NCI-H1105 treated with DMSO at 0.1 percent for 48 hours (cell line): ENCODE data around the gene FOXL2.
A peak's percentile ranks its signal among the peaks of the same experiment; 100 is the strongest.

Experiments
- DNase-seq: peaks from one replicate; lab custom pipeline; 2025; lab: John Stamatoyannopoulos, UW

The FOXL2 gene

DNA sequence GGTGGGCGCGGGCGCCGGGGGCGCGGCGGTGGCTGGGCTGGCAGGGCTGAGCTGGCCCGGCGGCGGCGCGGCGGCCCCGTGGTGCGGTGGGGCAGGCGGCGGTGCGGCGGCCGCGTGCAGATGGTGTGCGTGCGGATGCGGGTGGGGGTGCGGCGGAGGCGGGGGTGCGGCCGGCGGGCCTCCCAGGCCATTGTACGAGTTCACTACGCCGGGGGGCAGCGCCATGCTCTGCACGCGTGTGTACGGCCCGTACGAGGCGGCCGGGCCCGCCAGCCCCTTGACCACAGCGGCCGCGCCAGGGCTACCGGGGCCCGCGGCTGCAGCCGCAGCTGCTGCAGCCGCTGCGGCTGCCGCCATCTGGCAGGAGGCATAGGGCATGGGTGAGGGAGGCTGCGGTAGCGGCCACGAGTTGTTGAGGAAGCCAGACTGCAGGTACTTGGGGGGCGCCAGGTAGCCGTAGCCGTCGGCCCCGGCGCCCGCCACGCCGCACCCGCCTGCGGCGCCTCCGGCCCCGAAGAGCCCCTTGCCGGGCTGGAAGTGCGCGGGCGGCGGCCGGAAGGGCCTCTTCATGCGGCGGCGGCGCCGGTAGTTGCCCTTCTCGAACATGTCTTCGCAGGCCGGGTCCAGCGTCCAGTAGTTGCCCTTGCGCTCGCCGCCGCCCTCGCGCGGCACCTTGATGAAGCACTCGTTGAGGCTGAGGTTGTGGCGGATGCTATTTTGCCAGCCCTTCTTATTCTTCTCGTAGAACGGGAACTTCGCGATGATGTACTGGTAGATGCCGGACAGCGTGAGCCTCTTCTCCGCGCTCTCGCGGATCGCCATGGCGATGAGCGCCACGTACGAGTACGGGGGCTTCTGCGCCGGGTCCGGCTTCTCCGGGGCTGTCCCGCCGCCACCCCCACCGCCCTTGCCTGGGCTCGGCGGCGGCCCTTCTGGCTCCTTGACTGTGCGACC, 951 bp downstream of the FOXL2 start:
- peak; percentile 75 for DNase-seq

DNA sequence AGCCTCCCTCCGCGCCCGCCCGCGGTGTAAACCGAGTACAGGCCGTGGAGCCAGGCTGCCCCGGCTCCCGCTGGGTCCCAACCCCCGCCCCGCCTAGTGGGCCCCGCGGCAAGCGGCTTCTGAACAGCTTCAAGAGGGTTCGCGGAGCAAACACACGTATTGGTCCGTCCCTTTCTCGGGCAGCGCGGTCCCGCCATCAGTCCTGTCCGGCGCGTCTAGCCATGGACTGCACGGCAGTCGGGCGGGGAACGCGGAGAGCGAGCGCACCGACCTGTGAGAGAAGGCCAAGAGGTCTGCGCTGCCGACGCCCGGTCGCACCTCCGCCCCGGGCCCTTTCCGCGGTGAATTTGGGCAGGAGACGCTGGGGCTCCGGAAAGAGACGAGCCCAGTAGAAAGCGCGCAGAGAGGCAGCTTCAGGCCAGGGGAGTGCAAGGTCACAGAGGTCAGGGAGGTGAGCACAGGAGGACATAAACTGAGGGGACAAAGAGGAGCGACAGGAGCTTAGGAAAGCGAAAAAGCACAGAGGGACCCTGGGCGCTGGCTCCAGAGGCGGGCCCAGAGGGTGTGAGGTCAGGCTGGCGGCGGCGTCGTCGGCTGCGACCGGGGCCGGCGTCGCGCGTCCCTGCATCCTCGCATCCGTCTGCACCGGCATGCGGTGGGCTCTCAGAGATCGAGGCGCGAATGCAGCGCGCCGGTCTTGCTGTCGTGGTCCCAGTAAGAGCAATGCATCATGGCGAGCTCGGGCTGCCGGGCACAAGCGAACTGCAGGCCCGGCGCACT, 1.8 kb downstream of the FOXL2 start:
- DNase-seq = peak; percentile 31

DNA sequence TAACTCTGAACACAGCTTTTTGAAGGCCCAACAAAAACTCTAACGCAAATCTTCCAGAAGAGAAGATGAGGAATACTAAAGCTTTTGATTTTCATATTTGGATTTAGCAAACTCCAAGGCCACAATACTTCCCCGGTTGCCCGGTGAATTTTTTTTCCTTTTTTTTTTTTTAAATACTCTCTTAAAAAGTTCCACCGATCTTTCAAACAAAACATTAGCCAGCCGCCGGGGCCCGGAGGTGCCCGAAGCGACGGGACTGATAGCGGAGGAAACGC, 2.3 kb downstream of the FOXL2 start:
- no peak for DNase-seq

DNA sequence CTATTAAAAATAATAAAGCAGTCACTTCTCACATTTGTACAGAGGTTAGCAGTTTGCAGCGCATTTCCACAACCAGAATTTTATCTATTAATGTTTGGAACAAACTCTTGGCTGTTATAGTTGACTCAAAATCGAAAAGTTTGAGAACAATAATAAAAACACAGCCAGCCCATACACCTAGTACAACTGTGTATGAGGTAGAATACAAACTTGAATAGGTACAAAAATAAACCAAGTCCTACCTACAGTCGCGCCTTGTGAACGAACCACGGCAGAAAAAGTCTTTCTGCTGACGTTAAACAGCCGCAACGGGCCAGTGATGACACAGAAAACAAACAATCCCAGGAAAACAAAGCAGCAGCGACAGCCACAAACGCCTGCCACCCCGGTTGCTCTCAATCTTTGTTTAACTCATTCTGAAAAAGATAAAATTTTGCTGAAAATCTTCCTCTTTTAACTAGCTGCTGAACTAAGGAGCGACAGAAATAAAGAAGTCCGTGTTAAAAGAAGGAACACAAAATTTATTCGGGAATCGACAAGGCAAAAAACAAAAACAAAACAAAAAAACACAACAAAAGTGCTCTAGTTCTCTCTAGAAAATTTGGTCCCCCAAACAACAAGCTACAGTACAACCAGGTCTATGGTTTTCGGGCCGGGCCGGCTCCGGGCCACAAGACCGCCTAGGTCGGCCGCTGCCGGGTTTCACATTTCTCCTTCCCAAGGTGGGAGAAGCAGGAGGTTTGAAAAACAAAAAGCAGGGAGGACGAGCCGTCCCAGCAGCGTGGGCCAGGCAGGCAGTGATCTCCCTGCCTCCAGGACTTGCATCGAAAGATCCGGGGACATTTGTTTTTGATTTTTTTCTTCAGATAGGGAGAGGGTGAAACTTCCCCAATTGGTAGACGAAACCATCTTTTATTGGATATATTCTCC, 2.9 kb downstream of the FOXL2 start:
- no peak for DNase-seq

DNA sequence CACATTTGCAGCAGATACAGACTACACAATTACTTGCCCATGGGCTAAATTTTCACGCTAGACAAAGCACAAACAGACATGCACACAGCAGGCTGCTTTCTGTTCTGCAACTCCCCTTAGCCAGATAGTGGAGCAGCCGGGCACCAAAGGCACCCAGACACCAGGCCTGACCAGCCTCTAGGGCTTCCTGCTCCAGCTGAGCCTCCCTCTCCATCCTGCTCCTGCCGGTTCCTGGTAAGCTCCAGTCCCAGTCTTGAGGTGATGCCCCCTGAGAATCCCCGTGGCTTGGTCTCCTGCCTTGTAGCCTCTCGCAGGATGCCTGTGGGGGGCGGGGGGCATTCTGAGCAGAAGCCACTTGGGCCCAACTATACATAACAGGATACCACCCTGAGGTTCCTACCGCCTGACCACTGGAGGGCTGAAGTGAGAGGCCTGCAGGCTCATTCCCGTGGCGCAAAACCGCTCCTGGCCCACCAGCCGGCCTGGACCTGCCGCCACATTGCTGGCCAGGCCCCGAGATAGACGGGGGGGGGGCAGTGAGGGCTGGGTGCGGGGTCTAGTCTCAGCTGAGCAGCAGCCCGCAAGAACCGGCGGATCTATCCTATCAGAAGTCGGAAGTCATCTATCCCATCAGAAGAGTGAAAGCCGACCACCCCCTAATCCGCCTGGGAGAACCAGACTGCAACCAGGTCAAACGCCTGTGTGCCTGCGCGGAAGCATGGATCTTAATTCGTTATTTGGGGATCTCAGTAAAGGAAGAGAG, 3.9 kb downstream of the FOXL2 start:
- DNase-seq = no peak

DNA sequence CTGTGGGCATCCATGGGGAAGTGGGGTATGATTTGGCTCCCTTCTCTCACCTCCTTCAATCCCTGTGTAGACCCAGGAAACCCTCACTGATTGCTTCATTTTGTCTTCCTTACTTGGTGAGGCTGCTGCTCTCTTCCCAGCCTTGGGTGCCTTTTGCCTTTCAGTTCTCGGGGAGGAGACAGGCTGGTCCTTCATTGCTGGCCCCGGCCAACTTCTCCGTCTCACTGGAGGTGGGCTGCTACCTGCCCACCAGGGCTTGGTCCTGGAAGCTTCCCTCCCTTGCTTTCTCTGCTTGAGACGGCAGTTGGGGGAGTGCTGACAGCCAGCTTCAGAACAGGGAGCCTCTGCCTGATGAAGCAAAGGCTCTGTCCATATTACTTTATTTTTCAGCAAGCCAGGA, 4.7 kb downstream of the FOXL2 start:
- no peak for DNase-seq

DNA sequence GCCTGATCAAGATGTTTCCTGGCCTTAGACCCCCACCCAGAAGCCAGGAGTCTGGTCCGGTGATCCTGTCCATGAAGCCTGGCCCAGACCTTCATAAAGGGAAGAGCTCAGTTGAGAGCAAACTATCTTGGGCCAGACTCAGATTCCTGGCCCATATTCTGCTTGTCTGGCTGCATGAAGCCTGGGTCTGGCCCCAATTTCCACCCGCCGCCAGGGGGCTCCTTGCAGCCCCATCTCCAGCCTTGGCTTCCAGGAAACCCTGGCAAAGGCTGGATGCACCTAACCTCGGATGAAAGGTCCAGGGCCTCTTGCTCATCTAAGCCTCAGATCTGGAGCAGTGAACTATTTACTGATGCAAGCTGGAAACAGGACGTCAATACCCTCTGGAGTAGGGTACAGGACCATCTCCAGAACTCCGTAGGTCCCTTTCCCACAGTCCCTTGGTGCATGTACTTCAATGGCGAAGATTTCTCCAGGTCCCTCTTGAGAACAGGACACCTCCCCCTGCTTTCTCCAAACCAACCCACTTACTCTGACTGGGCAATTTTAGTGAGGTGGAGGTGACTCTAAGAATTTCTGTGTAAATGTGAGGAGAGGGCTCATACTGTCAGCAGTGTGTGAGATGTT, 5.6 kb downstream of the FOXL2 start:
- no peak for DNase-seq

DNA sequence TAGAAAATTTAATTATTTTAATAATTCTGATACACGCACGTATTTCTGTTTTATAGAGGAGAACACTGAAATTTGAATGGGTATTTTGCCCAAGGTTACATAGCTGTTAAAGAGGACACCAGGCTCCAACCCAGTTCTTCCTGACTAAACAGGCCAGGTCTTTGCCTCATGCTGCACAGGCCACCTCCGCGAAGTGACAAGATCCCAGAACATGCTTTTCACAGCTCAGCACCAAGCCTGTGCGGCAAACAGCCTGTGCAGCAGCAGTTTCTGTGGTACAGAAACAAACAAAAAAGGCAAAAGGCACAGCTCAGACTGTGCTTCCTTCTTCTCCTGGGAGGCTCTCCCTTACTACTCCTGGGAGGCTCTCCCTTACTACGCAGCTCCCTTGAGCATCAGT, 6.5 kb downstream of the FOXL2 start:
- DNase-seq = no peak

DNA sequence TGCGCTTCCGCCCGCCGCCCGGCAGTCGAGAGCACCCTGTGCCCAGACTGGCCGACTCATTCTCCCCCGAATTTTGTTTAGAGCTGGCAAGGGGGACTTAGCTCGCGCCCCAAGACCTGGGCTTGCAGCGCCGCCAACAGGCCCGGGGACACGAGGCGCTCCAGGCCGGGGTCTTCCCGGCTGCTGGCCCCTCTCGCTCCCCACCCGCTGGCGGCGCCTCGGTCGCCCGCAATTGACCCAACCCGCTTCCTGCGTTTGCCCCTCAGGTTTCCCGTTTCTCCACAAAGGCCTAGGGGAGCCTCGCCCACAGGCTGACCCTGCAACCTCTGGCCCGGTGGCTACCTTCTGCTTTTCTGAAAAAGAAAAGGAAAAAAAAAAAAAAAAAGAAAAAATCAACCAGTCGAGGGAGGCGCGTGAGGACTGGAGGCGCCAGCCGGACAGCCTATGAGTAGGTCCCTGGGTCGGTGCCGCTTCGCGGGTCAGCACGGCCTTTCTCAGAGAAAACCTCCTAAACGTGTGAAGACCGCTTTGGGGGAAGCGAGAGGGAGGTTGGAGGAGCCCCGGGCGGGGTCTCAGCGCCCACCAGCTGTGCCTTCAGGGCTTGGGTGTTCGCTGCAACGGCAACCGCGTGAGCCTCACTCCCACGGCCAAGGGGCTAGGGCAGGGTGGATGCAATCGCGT, 7.2 kb downstream of the FOXL2 start:
- no peak for DNase-seq

DNA sequence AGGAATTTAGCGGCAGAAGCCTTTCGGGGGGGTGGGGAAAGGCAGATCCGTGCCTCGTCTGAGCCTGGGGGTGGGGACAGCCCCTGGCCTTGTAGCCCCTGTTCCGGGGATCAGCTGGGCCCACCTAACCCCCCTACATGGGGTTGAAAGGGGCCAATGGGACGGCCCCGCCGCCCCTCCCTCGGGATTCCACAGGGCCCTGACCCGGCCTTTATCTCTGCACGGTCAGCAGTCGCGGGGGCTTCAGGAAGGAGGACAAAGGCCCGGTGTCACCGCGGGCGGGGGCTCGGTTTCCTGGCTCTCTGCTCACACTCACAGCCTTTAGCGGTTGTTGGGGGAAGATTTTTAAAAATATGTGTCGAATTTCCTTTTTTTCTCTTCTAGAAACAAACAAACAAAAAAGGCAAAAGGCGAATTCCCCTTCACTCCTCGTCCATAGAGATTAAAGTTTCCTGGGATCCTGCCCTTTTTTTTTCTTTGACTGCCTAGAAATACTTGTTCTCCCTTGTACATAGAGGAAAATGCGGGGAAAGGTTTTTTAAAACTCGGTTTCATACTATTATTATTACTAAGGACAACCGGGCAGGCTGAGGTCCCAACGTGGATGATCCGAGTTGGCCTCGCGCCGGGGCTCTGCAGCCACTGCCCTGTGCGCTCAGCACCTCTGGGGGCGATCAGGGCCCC, 7.9 kb downstream of the FOXL2 start:
- DNase-seq = no peak

DNA sequence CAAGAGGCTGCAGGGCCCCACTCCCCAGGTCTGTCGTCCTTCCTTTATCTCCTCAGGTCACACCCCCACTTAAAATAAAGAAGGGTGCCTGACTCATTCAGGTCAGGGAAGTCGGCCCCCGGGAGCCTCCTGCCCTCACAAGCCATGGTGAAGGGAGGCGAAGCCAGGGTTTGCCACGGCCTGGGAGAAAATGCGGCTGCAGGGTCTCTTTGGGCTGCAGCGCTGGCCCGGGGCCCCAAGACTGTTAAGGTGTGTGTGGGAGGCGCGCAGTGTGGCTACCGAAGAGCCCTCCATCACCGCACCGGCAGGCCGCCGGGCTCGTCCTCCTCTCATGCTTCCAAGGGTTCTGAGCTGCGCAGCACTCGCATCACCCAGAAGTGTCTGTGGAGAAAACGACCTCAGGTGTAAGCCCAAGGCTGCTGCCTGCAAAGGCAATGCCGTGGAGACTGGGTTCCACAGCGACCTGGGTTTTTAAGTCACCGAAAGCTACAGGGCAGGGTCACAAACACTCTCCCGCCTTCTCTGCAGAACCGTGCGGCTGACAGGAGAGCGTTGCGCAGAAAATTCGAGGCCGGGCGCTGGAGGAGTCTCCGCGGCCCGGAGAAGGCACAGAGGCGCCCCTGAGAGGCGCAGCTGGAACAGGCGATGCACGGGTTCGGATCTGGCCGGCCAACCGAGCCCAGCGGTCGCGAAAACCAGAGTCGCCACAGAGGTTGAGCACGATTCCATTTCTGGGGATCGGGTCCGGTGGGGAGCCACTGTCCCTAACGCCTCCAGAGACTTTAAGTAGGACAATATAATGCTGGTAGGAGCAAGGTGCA, 8.7 kb downstream of the FOXL2 start:
- no peak for DNase-seq

DNA sequence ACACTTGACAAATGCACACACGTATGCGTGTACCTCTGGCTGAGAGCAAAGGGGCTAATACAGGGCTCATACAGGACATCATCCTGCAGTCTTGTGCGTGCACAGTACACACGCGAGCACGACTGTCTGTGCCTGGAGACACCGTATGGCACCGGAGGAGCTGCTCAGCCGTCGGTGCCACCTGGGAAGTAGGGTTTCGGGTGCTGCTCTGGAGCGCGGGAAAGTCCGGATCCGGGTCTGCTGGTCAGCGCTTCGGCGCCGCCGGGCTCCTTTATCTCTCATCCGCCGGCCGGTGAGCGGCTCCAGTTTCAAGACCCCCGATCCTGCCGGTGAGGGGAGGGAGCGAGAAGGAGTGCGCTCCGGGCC, 9.3 kb downstream of the FOXL2 start:
- DNase-seq = no peak

DNA sequence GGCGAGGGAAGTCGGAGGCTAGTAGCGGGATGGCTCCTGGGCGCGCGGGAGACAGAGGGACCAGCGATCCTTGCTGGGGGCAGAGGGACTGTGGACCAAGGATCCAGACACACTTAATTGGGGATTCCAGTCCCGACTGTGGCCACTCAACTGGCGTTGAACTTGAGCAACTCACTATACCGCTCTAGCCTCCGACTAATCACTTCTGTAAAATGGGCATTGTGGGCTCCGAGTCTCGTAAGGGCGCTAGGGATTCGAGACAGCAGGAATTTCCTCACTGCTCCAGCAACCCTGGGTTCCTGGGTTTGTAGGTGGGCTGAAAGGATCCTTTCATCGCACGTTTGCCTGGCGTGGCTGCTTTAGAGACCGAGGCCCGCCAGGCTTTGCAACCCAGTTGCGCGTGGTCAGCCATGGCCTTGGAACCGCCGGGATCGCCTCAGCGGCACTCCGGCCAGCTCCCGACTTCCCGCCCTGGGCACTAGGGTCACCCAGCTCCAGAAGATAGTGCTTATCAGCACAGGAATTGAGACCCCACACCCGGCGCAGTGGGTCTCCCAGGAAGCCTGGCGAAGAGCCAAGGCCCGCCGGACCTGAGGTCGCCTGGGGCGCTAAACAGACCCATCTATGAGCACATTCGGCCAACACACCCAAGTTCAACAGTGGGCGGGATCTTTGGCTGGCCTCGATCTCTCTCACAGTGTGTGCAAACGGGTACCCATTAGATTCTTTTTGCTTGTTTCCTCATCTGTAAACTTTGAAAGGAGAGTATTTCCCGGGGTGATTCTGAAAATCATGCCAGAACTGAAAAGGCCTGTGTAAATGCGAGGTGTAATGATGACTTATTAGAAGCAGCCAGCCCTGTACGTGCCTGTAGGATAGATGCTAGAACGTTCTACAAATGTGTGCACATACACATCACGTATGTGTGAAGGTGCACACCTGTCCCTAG, 9.9 kb downstream of the FOXL2 start:
- no peak for DNase-seq

DNA sequence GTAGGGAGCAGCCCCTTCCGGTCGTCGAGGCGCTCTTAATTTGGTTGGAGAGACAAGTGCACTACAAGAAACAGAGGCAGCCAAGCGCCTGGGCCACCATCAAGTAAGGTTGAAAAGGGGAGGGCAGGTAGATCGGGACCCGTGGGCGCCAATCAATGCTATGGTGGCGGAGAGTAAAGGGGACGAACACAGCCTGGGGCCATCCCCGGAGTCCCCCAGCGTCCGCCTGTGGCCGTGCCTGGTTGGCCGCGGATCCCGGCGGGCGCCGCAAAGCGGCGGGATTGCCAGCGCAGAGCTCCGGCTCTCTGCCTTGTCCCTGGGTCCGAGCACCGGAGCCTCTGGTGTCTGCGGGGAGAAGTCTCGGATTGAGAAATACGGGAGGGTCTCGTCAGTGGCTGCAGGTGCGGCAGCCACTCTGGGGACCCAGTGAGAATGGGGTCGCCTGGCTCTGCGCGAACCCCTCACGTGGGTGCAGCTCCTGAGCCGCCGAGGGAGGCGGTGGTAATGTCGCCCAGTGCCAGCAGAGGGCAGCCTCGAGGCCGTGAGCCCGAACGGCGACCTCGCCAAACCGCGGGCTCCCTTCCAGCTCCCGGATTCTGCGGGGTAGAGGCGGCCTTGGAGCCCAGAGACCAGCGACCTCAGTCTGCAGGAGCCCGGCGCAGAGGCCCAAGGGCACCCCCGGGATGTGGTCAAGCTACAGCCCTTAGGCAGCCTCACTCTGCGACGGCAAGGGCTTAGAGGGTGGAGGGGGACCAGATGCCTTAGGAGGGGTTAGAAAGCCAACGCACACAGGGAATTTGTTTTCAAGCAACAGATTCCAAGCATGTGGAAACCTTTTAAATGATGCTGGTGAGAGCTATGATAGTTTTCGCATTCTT, 10.8 kb downstream of the FOXL2 start:
- DNase-seq = peak; percentile 67

DNA sequence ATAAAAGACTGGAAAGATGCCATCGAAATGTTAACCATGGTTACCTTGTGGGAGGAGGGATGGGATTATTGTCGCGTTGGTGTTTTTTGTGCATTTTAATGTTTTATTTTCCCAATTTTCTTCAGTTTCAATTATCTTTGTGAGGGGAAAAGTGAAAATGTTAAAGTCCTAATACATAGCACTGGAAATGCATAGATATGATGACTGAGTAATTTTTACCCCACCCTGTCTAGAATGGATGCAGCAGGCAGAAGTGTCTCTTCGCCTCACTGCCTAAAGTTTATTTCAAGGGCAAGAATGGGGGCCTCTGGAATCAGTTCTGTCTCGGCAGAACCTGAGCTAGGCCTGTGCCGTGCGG, 11.5 kb downstream of the FOXL2 start:
- DNase-seq = no peak

DNA sequence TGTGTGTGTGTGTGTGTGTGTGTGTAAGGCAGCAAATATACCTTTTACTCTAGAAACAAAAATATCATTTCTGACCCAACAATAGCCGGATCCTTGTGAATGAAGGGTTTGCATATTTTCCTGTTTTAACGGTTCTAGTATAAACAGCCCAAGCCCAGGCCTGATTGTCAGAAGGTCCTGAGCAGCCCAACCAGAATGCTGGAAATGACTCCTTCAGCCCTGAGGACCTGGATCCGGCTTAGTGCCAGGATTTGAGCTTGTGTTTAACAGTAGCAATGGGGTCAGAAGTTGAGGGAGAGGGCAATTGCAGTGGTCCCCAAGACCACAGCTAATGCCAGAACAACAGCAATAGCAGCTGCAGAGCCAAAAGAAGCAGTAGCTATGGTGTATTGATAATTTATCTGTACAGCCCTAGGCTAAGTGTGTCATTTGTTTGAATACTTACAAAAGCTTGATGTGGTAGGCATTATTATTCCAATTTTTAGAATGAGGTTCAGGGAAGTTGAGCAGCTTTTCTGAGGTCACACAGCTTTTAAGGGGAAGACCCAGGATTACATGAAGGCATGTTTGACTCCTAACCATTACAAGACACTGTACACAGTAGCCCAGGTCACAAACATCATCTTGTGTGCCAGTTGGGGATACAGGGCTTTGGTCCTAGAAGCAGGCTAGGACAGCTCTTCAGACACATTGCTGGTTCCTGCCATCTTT, 12.8 kb downstream of the FOXL2 start:
- no peak for DNase-seq
